Measurements from ENCODE around the gene CLDN6. TPM values are rescaled to one million over a fixed set of nuclear protein-coding genes. Genes with fewer than 3 reads are reported as not detected.
A peak's percentile ranks its signal among the peaks of the same experiment; 100 is the strongest.

The CLDN6 gene
- total RNA-seq, 1 donor from 2014 or later = 31.1 TPM

GRCh38 chr16:3012246-3012645 lies 5.7 kb downstream of the CLDN6 start:
- peak; percentile 39 for DNase-seq
- Mint-ChIP-seq H3K27me3 (ENCODE audit: unreplicated experiment) (peaks cover 23% of the 10 kb centered on the region), H3K4me3 (ENCODE audit: unreplicated experiment) (no peak overlapping the region), H3K9me3 (ENCODE audit: unreplicated experiment) (peaks cover 3% of the 10 kb centered on the region), H3K36me3 (ENCODE audit: unreplicated experiment) (no peaks in the 10 kb centered on the region), H3K4me1 (ENCODE audit: low read depth, unreplicated experiment) (peaks cover 2% of the 10 kb centered on the region), H3K27ac (ENCODE audit: unreplicated experiment) (no peak overlapping the region)
- no peak for TF ChIP-seq CTCF (IDR thresholded peaks at IDR 0.05; ENCODE audit: partially characterized antibody, unreplicated experiment)

GRCh38 chr16:3010510-3010909 lies 7.5 kb downstream of the CLDN6 start:
- Mint-ChIP-seq H3K27me3 (ENCODE audit: unreplicated experiment) (peaks cover 20% of the 10 kb centered on the region), H3K36me3 (ENCODE audit: unreplicated experiment) (no peaks in the 10 kb centered on the region), H3K9me3 (ENCODE audit: unreplicated experiment) (peaks cover 4% of the 10 kb centered on the region), H3K4me1 (ENCODE audit: low read depth, unreplicated experiment) (peaks cover 2% of the 10 kb centered on the region), H3K27ac (ENCODE audit: unreplicated experiment) (no peak overlapping the region), H3K4me3 (ENCODE audit: unreplicated experiment) (no peak overlapping the region)
- TF ChIP-seq CTCF (IDR thresholded peaks at IDR 0.05; ENCODE audit: partially characterized antibody, unreplicated experiment) = no peak
- no peak for DNase-seq

- TF ChIP-seq CTCF (IDR thresholded peaks at IDR 0.05; ENCODE audit: partially characterized antibody, unreplicated experiment) = no peak
- DNase-seq = peak; percentile 27
- no peak overlapping the region for H3K27ac Mint-ChIP-seq (ENCODE audit: unreplicated experiment)
- peaks cover 2% of the 10 kb centered on the region for H3K4me1 Mint-ChIP-seq (ENCODE audit: low read depth, unreplicated experiment)
- peaks cover 22% of the 10 kb centered on the region for H3K27me3 Mint-ChIP-seq (ENCODE audit: unreplicated experiment)
- H3K4me3 Mint-ChIP-seq (ENCODE audit: unreplicated experiment) = no peak overlapping the region
- peaks cover 4% of the 10 kb centered on the region for H3K9me3 Mint-ChIP-seq (ENCODE audit: unreplicated experiment)
- H3K36me3 Mint-ChIP-seq (ENCODE audit: unreplicated experiment) = no peaks in the 10 kb centered on the region
Observed at GRCh38 chr16:3009568-3010390, 8.2 kb downstream of the CLDN6 start.

- no peak overlapping the region for H3K4me3 Mint-ChIP-seq (ENCODE audit: unreplicated experiment)
- no peak overlapping the region for H3K27ac Mint-ChIP-seq (ENCODE audit: unreplicated experiment)
- H3K27me3 Mint-ChIP-seq (ENCODE audit: unreplicated experiment) = peaks cover 16% of the 10 kb centered on the region
- no peak for TF ChIP-seq CTCF (IDR thresholded peaks at IDR 0.05; ENCODE audit: partially characterized antibody, unreplicated experiment)
- no peaks in the 10 kb centered on the region for H3K36me3 Mint-ChIP-seq (ENCODE audit: unreplicated experiment)
- peaks cover 4% of the 10 kb centered on the region for H3K9me3 Mint-ChIP-seq (ENCODE audit: unreplicated experiment)
- DNase-seq = no peak
- H3K4me1 Mint-ChIP-seq (ENCODE audit: low read depth, unreplicated experiment) = peaks cover 2% of the 10 kb centered on the region
Observed at GRCh38 chr16:3008690-3009037, 9.3 kb downstream of the CLDN6 start.

GRCh38 chr16:3007957-3008689 lies 9.9 kb downstream of the CLDN6 start:
- no peak for DNase-seq
- Mint-ChIP-seq H3K27me3 (ENCODE audit: unreplicated experiment) (peaks cover 11% of the 10 kb centered on the region), H3K36me3 (ENCODE audit: unreplicated experiment) (no peaks in the 10 kb centered on the region), H3K9me3 (ENCODE audit: unreplicated experiment) (peaks cover 4% of the 10 kb centered on the region), H3K4me1 (ENCODE audit: low read depth, unreplicated experiment) (peaks cover 2% of the 10 kb centered on the region), H3K27ac (ENCODE audit: unreplicated experiment) (no peak overlapping the region), H3K4me3 (ENCODE audit: unreplicated experiment) (no peak overlapping the region)
- TF ChIP-seq CTCF (IDR thresholded peaks at IDR 0.05; ENCODE audit: partially characterized antibody, unreplicated experiment) = no peak

Data from glutamatergic neuron (in vitro differentiated cells).